Measurements from ENCODE around the gene CABP2. TPM values are rescaled to one million over a fixed set of nuclear protein-coding genes. Genes with fewer than 3 reads are reported as not detected.

Gene CABP2
- total RNA-seq = not detected
- total RNA-seq (2013) = not detected

DNA sequence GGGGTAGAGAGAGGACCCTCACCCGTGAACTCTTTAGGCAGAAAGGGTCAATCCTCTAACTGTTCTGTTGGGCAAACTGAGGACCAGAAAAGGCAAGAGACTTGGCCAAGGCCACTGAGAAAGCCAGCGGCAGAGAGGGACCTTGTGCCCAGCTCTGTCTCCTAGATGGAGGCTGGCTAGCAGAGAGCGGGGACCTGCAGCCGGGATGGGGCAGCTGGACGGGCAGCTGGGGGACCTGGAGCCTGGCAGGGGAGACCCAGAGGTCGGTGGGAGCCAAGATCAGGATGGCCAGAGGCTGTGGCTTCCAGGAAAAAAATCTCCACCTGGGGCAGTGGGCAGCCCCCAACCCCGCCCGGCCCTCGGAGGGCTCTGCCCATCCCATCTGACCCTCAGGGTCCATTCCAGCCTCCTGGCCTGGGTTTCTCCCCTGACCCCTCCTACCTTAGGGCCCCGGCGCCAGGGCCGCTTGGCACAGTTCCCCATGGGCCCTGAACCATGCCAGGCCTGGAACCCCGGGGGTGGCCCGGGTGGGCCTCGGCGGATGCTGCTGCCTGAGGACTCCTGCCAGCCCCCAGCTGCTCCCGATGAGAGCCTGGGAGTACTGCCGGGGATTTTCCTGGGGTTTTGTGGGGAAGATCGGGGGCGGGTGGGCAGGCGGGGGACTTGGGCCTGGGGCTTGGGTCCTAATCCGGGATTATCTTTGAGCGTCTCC, at the start of gene CABP2:
CABP2 (minus strand) TSS at position 603 of the 712 bp plus-strand sequence; CDS start at position 483, 120 bp downstream.
- WGBS (ENCODE audit: insufficient coverage) = 90% methylated on average over 23 of the region's 23 CpGs
- H3K9me3 ChIP-seq (ENCODE audit: control insufficient read depth, insufficient read depth, low read length) = no peaks in the 10 kb centered on the region
- intact Hi-C loops (cut with micrococcal nuclease) = no loop called here
- no peaks in the 10 kb centered on the region for H3K36me3 Mint-ChIP-seq
- no peaks in the 10 kb centered on the region for H3K36me3 ChIP-seq (ENCODE audit: control insufficient read depth, insufficient read depth, low read length)
- no peaks in the 10 kb centered on the region for H3K4me1 Mint-ChIP-seq
- no peaks in the 10 kb centered on the region for H3K4me1 ChIP-seq (ENCODE audit: control insufficient read depth, insufficient read depth, low read length)
- peaks cover 0 to 5% of the 10 kb centered on the region in 2 donors for H3K27me3 Mint-ChIP-seq (ENCODE audit: low read depth in 2 of 2)
- H3K27ac Mint-ChIP-seq = no peak within 1 kb of the TSS
- H3K9me3 Mint-ChIP-seq = no peaks in the 10 kb centered on the region
- no peaks in the 10 kb centered on the region for H3K27me3 ChIP-seq (ENCODE audit: control insufficient read depth, insufficient read depth, low read length)
- no peak for DNase-seq
- H3K4me3 Mint-ChIP-seq = no peak within 1 kb of the TSS
- ATAC-seq = no peak
- no peak within 1 kb of the TSS for H3K27ac ChIP-seq (ENCODE audit: low read length)
- TF ChIP-seq, protein P1, sequence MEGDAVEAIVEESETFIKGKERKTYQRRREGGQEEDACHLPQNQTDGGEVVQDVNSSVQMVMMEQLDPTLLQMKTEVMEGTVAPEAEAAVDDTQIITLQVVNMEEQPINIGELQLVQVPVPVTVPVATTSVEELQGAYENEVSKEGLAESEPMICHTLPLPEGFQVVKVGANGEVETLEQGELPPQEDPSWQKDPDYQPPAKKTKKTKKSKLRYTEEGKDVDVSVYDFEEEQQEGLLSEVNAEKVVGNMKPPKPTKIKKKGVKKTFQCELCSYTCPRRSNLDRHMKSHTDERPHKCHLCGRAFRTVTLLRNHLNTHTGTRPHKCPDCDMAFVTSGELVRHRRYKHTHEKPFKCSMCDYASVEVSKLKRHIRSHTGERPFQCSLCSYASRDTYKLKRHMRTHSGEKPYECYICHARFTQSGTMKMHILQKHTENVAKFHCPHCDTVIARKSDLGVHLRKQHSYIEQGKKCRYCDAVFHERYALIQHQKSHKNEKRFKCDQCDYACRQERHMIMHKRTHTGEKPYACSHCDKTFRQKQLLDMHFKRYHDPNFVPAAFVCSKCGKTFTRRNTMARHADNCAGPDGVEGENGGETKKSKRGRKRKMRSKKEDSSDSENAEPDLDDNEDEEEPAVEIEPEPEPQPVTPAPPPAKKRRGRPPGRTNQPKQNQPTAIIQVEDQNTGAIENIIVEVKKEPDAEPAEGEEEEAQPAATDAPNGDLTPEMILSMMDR (IDR thresholded peaks at IDR 0.05) = no peak
- no peak within 1 kb of the TSS for H3K4me3 ChIP-seq (ENCODE audit: low read length)

DNA sequence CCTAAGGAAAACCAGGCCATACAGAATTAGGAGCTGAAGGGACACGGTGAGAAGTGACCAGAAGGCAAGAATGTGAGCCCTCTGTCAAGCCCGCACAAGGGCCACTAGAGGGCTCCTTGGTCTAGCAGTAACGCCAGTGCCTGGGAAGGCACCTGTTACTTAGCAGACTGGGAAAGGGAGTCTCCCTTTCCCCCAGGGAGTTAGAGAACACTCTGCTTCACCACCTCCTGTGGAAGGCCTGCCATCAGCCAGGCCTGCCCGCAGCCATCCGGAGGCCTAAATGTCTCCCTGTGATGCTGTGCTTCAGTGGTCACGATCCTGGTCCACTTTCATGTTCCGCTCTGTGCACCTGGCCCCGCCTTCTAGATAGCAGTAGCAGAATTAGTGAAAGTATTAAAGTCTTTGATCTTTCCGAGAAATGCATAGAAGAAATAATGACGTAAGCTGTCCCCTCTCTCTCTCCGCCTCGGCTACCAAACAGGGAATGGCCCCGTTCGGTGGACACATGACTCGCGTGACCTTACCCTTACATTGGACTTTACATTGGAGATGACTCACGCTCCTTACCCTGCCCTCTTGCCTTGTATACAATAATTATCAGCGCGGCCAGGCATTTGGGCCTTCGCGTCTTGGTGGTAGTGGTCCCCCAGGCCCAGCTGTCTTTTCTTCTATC, 49.6 kb upstream of the CABP2 start:
- no peaks in the 10 kb centered on the region for H3K9me3 Mint-ChIP-seq
- intact Hi-C loops (cut with micrococcal nuclease) = loop anchor here (5.0 kb wide), 1 partner anchor 34 kb away; the partner anchor contains the start of gene NDUFV1
- Histone ChIP-seq H3K4me3 (ENCODE audit: low read length) (no peak overlapping the region), H3K27ac (ENCODE audit: low read length) (no peak overlapping the region), H3K27me3 (ENCODE audit: control insufficient read depth, insufficient read depth, low read length) (no peaks in the 10 kb centered on the region), H3K9me3 (ENCODE audit: control insufficient read depth, insufficient read depth, low read length) (no peaks in the 10 kb centered on the region), H3K4me1 (ENCODE audit: control insufficient read depth, insufficient read depth, low read length) (no peaks in the 10 kb centered on the region), H3K36me3 (ENCODE audit: control insufficient read depth, insufficient read depth, low read length) (no peaks in the 10 kb centered on the region)
- peaks cover 0 to 5% of the 10 kb centered on the region in 2 donors for H3K4me1 Mint-ChIP-seq
- H3K36me3 Mint-ChIP-seq = no peaks in the 10 kb centered on the region
- TF ChIP-seq, protein P1 (IDR thresholded peaks at IDR 0.05) = peak; percentile 65
- peaks cover 0 to 6% of the 10 kb centered on the region in 2 donors for H3K27me3 Mint-ChIP-seq (ENCODE audit: low read depth in 2 of 2)
- H3K4me3 Mint-ChIP-seq = no peak overlapping the region
- H3K27ac Mint-ChIP-seq = no peak overlapping the region
- WGBS (ENCODE audit: insufficient coverage) = 69% methylated on average over 21 of the region's 21 CpGs
- ATAC-seq (peak in 2 of 3 donors; percentile 34 to 44), DNase-seq (peak; percentile 31 to 60)

DNA sequence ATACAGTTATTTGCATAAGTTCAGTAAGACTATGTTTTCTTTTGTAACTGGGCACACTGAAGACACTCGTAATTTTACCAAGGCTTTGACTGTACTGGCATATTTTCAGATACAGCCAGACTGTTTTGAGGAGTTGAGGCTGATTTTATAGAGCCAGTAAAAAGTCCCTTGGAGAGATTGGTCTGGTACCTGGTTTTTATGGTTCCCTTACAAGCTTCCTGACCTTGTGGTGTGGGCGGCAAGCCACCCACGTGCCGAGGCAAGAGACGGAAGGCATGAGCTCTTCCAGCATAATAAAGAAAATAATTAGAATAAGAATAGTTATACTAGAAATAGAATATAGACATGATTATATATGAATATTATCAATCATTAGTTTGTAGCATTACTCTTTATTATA, 49.1 kb upstream of the CABP2 start:
- no peaks in the 10 kb centered on the region for H3K36me3 ChIP-seq (ENCODE audit: control insufficient read depth, insufficient read depth, low read length)
- H3K36me3 Mint-ChIP-seq = no peaks in the 10 kb centered on the region
- TF ChIP-seq, protein P1 (IDR thresholded peaks at IDR 0.05) = no peak
- no peak overlapping the region for H3K27ac Mint-ChIP-seq
- DNase-seq = no peak
- H3K4me3 Mint-ChIP-seq = no peak overlapping the region
- intact Hi-C loops (cut with micrococcal nuclease) = loop anchor here (5.0 kb wide), 1 partner anchor 35 kb away; the partner anchor contains the start of gene NDUFV1
- H3K27me3 ChIP-seq (ENCODE audit: control insufficient read depth, insufficient read depth, low read length) = no peaks in the 10 kb centered on the region
- H3K27me3 Mint-ChIP-seq (ENCODE audit: low read depth in 2 of 2) = peaks cover 0 to 6% of the 10 kb centered on the region in 2 donors
- no peaks in the 10 kb centered on the region for H3K9me3 ChIP-seq (ENCODE audit: control insufficient read depth, insufficient read depth, low read length)
- no peaks in the 10 kb centered on the region for H3K9me3 Mint-ChIP-seq
- H3K4me3 ChIP-seq (ENCODE audit: low read length) = no peak overlapping the region
- ATAC-seq = no peak
- H3K27ac ChIP-seq (ENCODE audit: low read length) = no peak overlapping the region
- WGBS (ENCODE audit: insufficient coverage) = 40% methylated on average over 3 of the region's 5 CpGs
- H3K4me1 ChIP-seq (ENCODE audit: control insufficient read depth, insufficient read depth, low read length) = no peaks in the 10 kb centered on the region
- H3K4me1 Mint-ChIP-seq = peaks cover 0 to 5% of the 10 kb centered on the region in 2 donors
